Skin epidermis (tissue), 12 donors: Measurements from ENCODE around the gene CACNA2D4.
"Not testable (repeated sequence)": the region's sequence is repeated elsewhere in the genome, so short reads cannot be mapped to it uniquely, and the experiment has no call there.

Source experiments
- H3K27ac ChIP-seq, 21 experiments: fragments of 200-600 bp; sonication (generic) in 11 of 21; one replicate each; pipeline ENCODE4 v1.5.0; 2020; ENCODE audit warnings: mild to moderate bottlenecking in 3 of 21, inconsistent platforms in 2 of 21, moderate library complexity in 2 of 21
- H3K4me3 ChIP-seq, 7 experiments: fragments of 200-600 bp; sonication (generic) in 2 of 7; one replicate each; pipeline ENCODE4 v1.5.0; 2020; ENCODE audit warnings: inconsistent platforms in 2 of 7, mild to moderate bottlenecking in 2 of 7, moderate library complexity in 1 of 7

CACNA2D4 gene, protein sequence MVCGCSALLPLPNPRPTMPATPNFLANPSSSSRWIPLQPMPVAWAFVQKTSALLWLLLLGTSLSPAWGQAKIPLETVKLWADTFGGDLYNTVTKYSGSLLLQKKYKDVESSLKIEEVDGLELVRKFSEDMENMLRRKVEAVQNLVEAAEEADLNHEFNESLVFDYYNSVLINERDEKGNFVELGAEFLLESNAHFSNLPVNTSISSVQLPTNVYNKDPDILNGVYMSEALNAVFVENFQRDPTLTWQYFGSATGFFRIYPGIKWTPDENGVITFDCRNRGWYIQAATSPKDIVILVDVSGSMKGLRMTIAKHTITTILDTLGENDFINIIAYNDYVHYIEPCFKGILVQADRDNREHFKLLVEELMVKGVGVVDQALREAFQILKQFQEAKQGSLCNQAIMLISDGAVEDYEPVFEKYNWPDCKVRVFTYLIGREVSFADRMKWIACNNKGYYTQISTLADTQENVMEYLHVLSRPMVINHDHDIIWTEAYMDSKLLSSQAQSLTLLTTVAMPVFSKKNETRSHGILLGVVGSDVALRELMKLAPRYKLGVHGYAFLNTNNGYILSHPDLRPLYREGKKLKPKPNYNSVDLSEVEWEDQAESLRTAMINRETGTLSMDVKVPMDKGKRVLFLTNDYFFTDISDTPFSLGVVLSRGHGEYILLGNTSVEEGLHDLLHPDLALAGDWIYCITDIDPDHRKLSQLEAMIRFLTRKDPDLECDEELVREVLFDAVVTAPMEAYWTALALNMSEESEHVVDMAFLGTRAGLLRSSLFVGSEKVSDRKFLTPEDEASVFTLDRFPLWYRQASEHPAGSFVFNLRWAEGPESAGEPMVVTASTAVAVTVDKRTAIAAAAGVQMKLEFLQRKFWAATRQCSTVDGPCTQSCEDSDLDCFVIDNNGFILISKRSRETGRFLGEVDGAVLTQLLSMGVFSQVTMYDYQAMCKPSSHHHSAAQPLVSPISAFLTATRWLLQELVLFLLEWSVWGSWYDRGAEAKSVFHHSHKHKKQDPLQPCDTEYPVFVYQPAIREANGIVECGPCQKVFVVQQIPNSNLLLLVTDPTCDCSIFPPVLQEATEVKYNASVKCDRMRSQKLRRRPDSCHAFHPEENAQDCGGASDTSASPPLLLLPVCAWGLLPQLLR

DNA sequence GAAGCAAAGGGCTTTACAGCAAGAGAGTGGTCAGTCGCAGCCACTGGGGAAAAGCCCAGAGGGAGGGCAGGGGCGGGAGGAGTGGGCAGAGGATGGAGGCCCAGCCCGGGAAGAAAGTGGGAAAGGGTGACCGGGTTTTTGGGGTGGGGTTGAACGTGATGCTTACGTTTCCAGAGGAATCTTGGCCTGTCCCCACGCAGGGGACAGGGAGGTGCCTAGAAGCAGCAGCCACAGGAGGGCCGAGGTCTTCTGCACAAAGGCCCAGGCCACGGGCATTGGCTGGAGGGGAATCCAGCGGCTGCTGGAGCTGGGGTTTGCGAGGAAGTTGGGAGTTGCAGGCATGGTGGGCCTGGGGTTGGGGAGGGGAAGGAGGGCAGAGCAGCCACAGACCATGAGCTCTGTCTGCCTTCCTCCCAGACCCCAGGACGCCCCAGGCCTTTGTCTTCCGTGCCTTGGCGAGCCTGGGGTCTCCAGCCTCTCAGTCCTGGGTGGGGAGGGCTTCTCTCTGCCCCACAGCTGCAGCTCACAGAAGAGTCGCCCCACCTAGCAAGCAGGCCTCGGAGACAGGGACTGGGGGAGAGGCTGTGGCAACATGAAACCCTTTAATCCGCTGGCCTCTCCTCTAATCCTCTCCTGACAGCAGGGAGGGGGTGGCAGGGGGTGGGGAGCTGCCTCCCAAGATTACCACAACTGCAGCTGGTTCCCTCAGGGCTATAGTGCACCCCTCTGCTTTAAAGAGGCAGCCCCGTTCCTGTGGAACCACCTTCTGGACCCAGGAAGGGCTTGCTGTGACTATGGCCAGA is at the start of gene CACNA2D4:
CACNA2D4 (minus strand) TSS at position 572 of the 803 bp plus-strand sequence; CDS start at position 393, 179 bp downstream.
- peak within 1 kb of the TSS in 5 of 7 experiments; percentile 13 to 34 (median 23) for H3K4me3 ChIP-seq
- H3K27ac ChIP-seq = peak within 1 kb of the TSS; percentile 19 to 87 (median 74)

- H3K4me3 ChIP-seq = no peak overlapping the region
- no peak overlapping the region for H3K27ac ChIP-seq
Measured at GRCh38 chr12:1966561-1967226, 48.2 kb upstream of the CACNA2D4 start.

GRCh38 chr12:1965916-1966315 is 47.5 kb upstream of the CACNA2D4 start:
- Histone ChIP-seq H3K27ac (no peak overlapping the region), H3K4me3 (no peak overlapping the region)

GRCh38 chr12:1962051-1963020 is 43.9 kb upstream of the CACNA2D4 start:
- Histone ChIP-seq H3K4me3 (no peak overlapping the region), H3K27ac (no peak overlapping the region)

DNA sequence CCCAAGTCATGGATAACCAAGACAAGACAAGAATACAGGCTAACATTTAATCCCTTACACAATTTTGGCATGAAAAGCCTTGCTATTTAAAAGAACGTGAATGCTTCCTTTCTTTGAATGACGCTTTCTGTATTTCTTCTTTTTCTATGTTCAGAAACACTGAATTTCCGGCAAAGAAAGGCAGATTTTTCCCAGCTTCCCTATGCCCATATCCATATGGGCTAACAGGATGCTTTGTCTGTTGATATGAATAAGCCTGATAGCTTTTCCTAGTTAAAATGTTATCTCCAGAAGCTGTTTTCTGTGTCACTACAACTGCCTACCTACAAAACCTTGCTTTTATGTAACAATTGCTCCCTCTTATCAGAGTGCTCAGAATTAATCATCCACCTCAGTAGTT is 38.3 kb upstream of the CACNA2D4 start:
- Histone ChIP-seq H3K27ac (no peak overlapping the region), H3K4me3 (no peak overlapping the region)

DNA sequence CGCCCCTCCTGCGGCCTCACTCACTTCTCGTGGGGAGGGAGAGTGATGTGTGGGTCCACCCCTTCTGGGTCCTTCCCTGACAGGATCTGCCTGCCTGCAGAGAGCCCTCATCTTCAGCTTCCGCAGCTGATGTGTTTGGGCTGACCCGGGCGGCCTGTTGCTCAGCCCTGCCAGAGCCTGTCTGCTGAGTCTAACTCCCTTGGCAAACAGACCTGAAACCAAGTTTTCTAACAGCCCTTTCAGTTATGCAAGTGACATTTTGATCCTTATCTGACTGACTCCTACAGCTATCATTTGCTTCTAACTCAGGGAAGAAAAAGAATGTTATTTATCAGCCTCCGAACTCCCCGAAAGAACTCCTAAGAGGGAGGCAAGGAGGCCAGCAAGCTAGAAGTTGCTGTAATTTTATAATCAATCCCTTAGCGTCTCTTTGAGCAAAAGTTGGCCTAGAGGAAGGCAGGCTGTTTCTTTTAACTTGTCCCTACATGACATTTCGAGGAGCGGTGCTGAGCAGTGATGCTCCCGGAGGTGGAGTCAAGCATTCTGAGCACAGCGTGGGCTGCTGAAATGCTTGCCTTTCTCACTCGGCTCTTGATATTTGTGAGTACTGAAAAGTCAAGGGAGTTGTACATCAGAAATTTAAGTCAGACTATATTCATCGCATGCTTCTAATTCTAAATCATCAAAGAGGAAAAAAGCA is 31.5 kb upstream of the CACNA2D4 start:
- Histone ChIP-seq H3K4me3 (no peak overlapping the region), H3K27ac (peak overlapping the region in 17 of 21 experiments; percentile 10 to 76 (median 62))

- H3K27ac ChIP-seq = peak overlapping the region in 12 of 21 experiments; percentile 14 to 76 (median 64)
- H3K4me3 ChIP-seq = no peak overlapping the region
Measured at GRCh38 chr12:1948883-1949282, 30.4 kb upstream of the CACNA2D4 start.

DNA sequence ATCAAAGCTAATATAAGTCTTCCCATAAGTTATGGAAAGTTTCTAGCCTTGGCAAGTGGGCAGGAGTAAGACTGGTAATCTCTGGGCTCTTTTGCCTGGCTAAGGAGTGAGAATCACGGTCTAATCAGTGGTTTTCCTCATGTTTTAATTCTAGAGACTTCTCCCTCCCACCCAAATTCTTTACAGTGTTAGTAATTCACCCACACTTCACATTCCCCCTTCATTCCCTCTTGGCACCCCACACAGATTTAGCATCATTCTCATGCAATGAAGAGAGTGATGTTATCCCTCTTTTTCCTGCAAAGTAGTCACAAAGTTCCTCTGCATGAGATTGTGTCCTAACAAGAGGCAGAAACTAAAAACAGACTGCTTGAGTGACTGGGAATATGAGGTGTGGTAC is 28.6 kb upstream of the CACNA2D4 start:
- no peak overlapping the region for H3K27ac ChIP-seq

DNA sequence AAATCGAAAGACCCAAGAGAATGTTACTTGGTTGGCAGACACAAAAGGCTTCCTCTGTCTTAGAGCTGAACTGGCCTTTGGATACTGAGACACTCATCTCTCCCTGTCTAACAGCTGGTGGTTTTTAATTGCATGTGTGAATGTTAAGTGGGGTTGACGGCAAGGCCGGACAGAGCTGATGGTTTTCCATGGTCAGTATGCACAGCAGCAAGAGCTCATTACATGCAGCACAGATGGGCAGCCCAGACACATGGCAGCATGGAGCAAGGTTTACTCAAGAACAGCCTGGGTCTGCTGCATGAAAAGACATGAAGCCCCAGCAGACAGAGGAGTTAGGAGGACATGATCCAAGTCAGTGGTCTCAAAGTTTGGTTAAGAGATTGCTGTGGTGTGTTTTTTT is 27.8 kb upstream of the CACNA2D4 start:
- H3K27ac ChIP-seq = no peak overlapping the region
- H3K4me3 ChIP-seq = no peak overlapping the region

More for the DNA sequence above, 28.6 kb upstream of the CACNA2D4 start:
- no peak overlapping the region for H3K4me3 ChIP-seq

DNA sequence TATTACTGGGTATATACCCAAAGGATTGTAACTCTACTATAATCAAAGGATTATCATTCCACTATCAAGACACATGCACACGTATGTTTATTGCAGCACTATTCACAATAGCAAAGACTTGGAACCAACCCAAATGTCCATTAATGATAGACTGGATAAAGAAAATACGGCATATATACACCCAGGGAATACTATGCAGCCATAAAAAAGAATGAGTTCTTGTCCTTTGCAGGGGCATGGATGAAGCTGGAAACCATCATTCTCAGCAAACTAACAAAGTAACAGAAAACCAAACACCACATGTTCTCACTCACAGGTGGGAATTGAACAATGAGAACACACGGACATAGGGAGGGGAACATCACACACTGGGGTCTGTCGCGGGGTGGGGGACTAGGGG is 27.1 kb upstream of the CACNA2D4 start:
- not testable (repeated sequence) for H3K27ac ChIP-seq, H3K4me3 ChIP-seq

- Histone ChIP-seq H3K4me3 (no peak overlapping the region), H3K27ac (no peak overlapping the region)
Measured at GRCh38 chr12:1939801-1940607, 21.6 kb upstream of the CACNA2D4 start.

DNA sequence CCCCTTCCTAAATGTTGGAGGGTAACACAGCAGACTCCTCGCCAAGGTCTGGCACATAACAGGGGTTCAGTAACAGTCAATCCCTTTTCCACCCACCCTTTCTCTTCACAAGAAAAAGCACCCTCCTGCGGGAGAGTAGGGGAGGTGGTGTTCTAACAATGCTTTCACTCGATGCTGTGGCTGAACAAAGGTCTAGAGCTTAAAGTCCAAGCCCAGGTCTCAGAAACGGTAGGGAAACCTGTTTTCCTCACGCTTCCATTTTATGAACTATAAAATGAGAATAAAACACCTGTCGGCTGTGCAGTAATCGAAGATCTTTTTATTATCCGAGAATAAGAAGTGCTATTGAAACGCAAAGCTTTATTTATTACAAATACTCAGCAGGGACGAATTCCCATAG is 20.9 kb upstream of the CACNA2D4 start:
- H3K27ac ChIP-seq = no peak overlapping the region
- no peak overlapping the region for H3K4me3 ChIP-seq

- no peak overlapping the region for H3K27ac ChIP-seq
- no peak overlapping the region for H3K4me3 ChIP-seq
Measured at GRCh38 chr12:1937481-1938224, 19.2 kb upstream of the CACNA2D4 start.

GRCh38 chr12:1936406-1937320 is 18.2 kb upstream of the CACNA2D4 start:
- Histone ChIP-seq H3K27ac (no peak overlapping the region), H3K4me3 (no peak overlapping the region)
